Measurements from ENCODE around the gene LRRC14B.
"Not testable (repeated sequence)": the region's sequence is repeated elsewhere in the genome, so short reads cannot be mapped to it uniquely, and the experiment has no call there.

Gene LRRC14B

DNA sequence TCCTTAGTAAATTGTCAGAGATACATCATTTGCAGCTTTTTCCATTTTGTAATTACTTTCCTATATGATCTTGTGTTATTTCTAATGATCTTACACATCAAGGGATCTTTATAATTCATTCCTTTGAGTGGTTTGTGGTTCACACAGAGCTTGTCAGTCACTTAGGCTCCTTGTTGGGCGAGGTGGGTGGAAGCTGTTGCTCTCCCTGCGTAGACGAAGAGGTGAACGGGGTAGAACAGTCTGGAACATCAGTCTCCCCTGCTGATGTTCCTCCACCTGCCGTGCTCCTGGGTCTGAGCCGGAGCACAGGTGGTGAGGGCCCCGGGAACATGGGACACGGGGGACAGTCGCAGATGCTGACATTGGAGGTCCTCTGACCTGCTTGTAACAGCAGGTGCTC, 44.2 kb downstream of the LRRC14B start:
- DNase-seq (ENCODE audit: low read depth in 2 of 3, low spot score in 2 of 3): not testable (repeated sequence)

DNA sequence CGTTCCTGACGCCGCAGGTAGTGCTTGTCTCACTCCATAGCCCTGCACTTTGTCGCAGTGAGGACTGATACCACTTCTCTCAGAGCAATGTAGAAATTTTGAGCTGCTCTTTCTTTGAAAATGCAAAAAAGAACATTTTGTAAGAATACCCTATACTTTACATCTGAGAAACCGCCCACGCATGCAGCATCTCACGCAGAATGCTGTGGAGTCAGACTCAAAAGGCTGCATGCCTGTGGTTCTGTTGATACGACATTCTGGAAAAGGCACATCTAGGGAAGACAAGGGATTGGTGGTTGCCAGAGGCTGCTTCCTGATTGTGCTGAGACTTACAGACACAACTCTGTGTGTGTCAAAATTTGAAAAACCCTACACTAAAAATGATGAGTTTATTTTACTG, 46.6 kb downstream of the LRRC14B start:
- DNase-seq (ENCODE audit: low read depth in 2 of 3, low spot score in 2 of 3): not testable (repeated sequence)

DNA sequence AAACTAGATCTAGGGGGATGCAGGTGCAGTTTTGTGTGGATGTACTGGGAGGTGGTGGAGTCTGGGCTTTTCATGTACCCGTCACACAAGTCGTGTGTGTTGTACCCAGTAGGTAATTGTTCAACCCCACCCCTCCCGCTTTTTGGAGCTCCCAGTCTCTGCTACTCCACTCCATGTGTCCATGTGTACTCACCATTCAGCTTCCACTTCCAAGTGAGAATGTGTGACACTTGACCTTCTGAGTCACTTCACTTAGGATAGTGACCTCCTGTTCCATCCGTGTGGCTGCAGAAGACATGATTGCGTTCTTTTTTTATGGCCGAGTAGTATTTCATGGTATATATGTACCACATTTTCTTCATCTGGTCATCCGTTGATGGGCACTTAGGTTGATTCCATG, 49.3 kb downstream of the LRRC14B start:
- DNase-seq (ENCODE audit: low read depth in 2 of 3, low spot score in 2 of 3): not testable (repeated sequence)

DNA sequence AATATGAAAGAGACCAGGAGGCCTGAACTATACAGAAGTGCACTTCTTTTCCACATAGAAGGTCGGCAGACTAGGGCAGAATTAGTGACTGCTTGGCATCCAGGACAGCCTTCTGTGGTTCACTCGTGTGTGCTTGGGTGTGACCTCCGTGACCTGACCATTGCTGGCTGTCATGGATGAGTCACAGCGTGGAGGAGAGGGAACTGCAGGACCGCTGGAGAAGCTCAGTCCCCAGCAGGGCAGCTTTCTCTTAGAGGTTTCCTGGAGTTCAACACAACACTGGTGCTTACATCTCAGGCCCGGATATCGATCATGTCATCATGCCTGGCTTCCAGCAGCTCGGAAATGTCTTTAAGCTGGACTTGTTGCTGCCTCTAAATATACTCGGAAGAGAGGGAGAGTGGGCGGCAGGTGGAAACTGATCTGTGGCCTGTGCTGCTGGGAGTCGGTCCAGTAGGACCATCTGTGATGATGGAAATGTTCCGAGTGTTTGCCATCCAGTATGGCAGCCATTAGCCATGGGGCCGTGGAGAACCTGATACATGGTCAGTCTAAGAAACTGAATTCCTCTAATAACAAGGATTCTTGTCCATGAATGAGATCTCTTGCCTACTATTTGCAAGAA, 49.9 kb downstream of the LRRC14B start:
- DNase-seq (ENCODE audit: low read depth in 2 of 3, low spot score in 2 of 3): not testable (repeated sequence)

DNA sequence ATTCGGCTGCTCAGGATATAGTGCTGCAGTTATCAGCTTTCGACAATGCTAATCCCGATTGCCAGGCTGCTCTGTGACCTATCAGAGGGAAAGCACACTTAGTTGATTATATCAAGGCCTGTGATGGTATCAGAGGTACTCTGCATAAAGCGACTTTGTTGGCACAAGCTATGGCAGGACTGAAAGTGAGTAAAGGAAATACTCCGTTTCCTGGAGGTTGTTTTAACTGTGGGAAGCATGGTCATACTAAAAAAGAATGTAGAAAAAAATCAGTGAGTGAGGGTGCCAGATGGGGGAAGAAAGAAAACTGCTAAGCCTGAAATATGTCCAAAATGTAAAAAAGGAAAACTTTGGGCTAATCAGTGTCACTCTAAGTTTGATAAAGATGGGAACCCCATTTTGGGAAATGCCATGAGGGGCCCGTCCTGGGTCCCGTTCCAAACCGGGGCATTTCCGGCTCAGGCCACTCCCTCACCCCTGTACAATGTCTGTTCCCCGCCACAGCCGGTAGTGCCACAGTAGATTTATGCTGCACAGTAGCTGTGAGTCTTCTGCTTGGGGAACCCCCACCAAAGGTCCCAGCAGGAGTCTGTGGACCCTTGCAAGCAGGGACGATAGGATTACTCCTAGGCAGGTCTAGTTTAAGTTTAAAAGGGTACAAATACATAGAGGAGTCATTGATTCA, 52.5 kb downstream of the LRRC14B start:
- DNase-seq (ENCODE audit: low read depth in 2 of 3, low spot score in 2 of 3): not testable (repeated sequence)

DNA sequence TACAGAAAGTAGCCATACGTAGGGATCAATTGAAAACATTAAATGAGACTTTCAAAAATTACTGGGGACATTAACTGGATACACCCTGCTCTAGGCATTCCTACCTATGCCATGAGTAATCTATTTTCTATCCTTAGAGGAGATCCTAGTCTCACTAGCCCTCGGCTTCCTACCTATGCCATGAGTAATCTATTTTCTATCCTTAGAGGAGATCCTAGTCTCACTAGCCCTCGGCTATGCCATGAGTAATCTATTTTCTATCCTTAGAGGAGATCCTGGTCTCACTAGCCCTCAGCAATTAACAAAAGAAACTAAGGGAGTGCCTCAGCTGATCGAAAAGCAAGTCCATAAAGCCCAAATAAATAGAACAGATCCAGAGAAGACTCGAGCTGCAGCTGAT, 54.4 kb downstream of the LRRC14B start:
- not testable (repeated sequence) for DNase-seq (ENCODE audit: low read depth in 2 of 3, low spot score in 2 of 3)

Data from activated CD8-positive, alpha-beta memory T cell treated with anti-CD3 and anti-CD28 coated beads for 48 hours (primary cell).